ENCODE measurements around the gene CHRNB2.

- TF ChIP-seq RAD21 (conservative IDR thresholded peaks at IDR 0.05) (no peak), EP300 (conservative IDR thresholded peaks at IDR 0.05; ENCODE audit: poor library complexity, severe bottlenecking) (no peak), POLR2AphosphoS5 (IDR thresholded peaks at IDR 0.05) (no peak), EZH2 (IDR thresholded peaks at IDR 0.05; ENCODE audit: borderline replicate concordance, insufficient read depth, low read length, poor library complexity, severe bottlenecking) (no peak), SMC3 (conservative IDR thresholded peaks at IDR 0.05; ENCODE audit: poor library complexity) (no peak), TAF1 (IDR thresholded peaks at IDR 0.05; ENCODE audit: low read depth) (no peak), MXI1 (conservative IDR thresholded peaks at IDR 0.05; ENCODE audit: poor library complexity, severe bottlenecking) (no peak)
- TF ChIP-seq, protein P1, sequence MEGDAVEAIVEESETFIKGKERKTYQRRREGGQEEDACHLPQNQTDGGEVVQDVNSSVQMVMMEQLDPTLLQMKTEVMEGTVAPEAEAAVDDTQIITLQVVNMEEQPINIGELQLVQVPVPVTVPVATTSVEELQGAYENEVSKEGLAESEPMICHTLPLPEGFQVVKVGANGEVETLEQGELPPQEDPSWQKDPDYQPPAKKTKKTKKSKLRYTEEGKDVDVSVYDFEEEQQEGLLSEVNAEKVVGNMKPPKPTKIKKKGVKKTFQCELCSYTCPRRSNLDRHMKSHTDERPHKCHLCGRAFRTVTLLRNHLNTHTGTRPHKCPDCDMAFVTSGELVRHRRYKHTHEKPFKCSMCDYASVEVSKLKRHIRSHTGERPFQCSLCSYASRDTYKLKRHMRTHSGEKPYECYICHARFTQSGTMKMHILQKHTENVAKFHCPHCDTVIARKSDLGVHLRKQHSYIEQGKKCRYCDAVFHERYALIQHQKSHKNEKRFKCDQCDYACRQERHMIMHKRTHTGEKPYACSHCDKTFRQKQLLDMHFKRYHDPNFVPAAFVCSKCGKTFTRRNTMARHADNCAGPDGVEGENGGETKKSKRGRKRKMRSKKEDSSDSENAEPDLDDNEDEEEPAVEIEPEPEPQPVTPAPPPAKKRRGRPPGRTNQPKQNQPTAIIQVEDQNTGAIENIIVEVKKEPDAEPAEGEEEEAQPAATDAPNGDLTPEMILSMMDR (IDR thresholded peaks at IDR 0.05; ENCODE audit: poor library complexity, severe bottlenecking): no peak
- TF ChIP-seq, protein P2, sequence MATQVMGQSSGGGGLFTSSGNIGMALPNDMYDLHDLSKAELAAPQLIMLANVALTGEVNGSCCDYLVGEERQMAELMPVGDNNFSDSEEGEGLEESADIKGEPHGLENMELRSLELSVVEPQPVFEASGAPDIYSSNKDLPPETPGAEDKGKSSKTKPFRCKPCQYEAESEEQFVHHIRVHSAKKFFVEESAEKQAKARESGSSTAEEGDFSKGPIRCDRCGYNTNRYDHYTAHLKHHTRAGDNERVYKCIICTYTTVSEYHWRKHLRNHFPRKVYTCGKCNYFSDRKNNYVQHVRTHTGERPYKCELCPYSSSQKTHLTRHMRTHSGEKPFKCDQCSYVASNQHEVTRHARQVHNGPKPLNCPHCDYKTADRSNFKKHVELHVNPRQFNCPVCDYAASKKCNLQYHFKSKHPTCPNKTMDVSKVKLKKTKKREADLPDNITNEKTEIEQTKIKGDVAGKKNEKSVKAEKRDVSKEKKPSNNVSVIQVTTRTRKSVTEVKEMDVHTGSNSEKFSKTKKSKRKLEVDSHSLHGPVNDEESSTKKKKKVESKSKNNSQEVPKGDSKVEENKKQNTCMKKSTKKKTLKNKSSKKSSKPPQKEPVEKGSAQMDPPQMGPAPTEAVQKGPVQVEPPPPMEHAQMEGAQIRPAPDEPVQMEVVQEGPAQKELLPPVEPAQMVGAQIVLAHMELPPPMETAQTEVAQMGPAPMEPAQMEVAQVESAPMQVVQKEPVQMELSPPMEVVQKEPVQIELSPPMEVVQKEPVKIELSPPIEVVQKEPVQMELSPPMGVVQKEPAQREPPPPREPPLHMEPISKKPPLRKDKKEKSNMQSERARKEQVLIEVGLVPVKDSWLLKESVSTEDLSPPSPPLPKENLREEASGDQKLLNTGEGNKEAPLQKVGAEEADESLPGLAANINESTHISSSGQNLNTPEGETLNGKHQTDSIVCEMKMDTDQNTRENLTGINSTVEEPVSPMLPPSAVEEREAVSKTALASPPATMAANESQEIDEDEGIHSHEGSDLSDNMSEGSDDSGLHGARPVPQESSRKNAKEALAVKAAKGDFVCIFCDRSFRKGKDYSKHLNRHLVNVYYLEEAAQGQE (IDR thresholded peaks at IDR 0.05; ENCODE audit: borderline replicate concordance): no peak
Observed at GRCh38 chr1:154616659-154617345, 49.2 kb downstream of the CHRNB2 start.

Data from neural cell (in vitro differentiated cells).